ENCODE data around the gene PARN.
A peak's percentile ranks its signal among the peaks of the same experiment; 100 is the strongest.
"Not testable (repeated sequence)": the region's sequence is repeated elsewhere in the genome, so short reads cannot be mapped to it uniquely, and the experiment has no call there.

PARN gene, protein sequence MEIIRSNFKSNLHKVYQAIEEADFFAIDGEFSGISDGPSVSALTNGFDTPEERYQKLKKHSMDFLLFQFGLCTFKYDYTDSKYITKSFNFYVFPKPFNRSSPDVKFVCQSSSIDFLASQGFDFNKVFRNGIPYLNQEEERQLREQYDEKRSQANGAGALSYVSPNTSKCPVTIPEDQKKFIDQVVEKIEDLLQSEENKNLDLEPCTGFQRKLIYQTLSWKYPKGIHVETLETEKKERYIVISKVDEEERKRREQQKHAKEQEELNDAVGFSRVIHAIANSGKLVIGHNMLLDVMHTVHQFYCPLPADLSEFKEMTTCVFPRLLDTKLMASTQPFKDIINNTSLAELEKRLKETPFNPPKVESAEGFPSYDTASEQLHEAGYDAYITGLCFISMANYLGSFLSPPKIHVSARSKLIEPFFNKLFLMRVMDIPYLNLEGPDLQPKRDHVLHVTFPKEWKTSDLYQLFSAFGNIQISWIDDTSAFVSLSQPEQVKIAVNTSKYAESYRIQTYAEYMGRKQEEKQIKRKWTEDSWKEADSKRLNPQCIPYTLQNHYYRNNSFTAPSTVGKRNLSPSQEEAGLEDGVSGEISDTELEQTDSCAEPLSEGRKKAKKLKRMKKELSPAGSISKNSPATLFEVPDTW

GRCh38 chr16:14629919-14630619, at the start of gene PARN:
Gene PARN (minus strand): TSS chr16:14630260. CDS start chr16:14630125, 135 bp downstream.
- peak; percentile 79 for DNase-seq (ENCODE audit: low read depth)

- no peak for DNase-seq (ENCODE audit: low read depth)
These were observed 48.9 kb upstream of the PARN start for GRCh38 chr16:14678748-14679497.

- no peak for DNase-seq (ENCODE audit: low read depth)
These were observed 47.6 kb upstream of the PARN start for GRCh38 chr16:14677627-14678026.

DNA sequence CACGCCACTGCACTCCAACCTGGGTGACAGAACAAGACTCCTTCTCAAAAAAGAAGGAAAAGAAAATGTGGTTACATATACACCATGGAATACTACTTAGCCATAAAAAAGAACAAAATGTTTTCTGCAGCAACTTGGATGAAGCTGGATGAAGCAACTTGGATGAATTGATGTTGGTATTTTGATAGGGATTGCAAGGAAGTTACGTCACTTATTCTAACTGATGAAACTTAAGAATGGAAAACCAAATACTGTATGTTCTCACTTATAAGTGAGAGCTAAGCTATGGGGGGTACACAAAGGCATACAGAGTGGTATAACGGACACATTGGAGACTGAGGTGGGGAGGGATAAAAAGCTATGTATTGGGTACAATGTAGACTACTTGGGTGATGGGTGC, 46.6 kb upstream of the PARN start:
- DNase-seq (ENCODE audit: low read depth) = no peak

DNA sequence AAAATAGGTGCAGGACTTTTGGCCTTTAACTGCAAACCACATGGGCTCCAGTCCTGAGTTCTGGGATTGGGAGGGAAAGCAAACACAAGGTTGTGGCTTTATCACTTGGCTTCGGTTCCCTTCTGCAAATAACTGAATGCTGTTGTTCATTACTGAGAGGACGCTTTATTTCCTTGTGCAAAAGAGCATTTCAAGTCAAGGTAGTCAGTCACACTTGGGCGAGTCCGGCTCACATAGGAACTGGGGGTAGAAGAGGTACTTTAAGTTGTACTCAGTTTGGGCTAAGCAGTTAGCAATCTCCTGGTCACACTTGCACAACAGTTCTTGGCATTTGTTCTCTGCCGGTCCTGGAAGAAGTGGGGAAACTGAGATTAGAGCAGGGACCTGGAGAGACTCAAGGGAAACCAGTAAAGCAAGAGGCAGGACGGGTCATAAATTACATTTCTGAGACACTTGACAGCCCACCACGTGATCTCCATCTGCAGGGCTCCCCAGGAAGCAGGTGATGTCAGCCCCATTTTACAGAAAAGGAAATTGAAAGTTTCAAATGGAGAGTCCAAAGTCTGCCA, 42.4 kb upstream of the PARN start:
- DNase-seq (ENCODE audit: low read depth) = no peak

DNA sequence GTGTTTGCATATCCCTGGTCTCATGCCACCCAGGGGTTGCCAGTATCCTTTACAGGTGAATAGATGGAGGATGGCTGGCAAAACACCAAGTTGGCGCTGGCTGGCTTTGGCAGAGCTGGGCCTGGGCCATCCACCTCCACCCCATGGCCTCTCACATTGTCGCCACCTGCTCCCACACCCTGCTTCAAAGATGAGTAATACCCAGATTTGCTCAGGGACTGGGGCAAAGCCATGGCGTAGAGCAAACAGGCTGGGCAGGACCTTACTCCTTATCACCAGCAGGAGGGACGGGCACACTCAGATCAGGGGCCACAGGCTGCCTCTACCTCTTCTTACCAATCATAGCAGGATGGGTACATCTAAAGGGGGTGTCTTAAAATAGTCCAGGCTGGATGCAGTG, 39.7 kb upstream of the PARN start:
- no peak for DNase-seq (ENCODE audit: low read depth)

GRCh38 chr16:14668556-14669223, 38.6 kb upstream of the PARN start:
- DNase-seq (ENCODE audit: low read depth) = no peak

DNA sequence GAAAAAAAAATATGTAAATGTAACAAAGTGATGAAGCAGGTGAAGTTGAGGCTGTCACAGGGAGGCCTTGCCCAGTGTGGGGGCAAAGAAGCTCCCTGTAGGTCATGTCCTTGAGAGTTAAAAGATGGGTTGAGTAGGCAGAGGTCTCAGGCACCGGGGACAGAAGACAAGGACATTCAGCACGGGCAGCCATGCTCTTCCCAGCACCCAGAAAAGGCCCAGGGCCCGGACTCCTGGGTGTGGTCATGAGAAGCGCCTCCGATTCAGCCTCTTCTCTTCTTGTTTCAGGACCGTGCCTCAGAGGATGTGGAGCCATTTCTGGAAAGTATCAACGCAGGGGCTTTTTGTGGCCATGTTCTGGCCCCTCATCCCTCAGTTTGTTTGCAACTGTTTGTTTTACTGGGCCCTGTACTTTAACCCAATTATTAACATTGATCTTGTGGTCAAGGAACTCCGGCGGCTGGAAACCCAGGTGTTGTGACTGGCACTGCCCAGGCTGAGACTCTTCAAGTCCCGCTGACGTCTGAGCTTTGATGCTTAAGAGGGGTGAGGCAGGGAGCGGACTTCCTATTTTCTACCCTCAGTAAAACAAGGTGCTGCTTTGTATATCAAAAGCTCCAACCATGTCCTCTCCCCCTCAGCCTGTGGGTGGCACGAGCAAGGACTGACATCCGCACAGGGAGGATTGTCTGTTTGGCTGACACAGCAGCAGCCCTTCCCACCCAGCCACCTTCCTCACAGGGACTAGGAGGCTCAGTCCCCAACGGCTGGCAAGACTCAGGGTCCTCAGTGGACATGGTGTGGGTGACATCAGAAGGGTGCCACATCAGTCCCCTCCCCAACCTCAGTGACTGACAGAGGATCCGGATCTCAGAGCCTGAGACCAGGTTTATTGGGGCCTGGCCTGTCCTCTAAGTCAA, 37.5 kb upstream of the PARN start:
- DNase-seq (ENCODE audit: low read depth) = no peak

- no peak for DNase-seq (ENCODE audit: low read depth)
These were observed 28.0 kb upstream of the PARN start for GRCh38 chr16:14658063-14658462.

GRCh38 chr16:14652726-14653125, 22.7 kb upstream of the PARN start:
- DNase-seq (ENCODE audit: low read depth) = no peak

GRCh38 chr16:14650629-14651028, 20.6 kb upstream of the PARN start:
- no peak for DNase-seq (ENCODE audit: low read depth)

DNA sequence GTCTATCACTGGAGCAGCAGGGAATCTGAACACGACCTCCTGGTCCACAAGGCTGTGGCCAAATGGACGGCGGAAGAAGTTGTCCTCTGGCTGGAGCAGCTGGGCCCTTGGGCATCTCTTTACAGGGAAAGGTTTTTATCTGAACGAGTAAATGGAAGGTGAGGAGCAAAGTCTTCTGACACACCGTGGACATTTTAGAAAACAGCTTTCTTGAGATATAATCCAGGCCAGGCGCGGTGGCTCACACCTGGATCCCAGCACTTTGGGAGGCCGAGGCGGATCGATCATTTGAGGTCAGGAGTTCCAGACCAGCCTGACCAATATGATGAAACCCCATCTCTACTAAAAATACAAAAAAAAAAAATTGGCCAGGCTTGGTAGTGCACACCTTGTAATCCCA, 19.8 kb upstream of the PARN start:
- no peak for DNase-seq (ENCODE audit: low read depth)

GRCh38 chr16:14641926-14642325, 11.9 kb upstream of the PARN start:
- DNase-seq (ENCODE audit: low read depth) = no peak

- no peak for DNase-seq (ENCODE audit: low read depth)
These were observed 11.1 kb upstream of the PARN start for GRCh38 chr16:14641206-14641605.

DNA sequence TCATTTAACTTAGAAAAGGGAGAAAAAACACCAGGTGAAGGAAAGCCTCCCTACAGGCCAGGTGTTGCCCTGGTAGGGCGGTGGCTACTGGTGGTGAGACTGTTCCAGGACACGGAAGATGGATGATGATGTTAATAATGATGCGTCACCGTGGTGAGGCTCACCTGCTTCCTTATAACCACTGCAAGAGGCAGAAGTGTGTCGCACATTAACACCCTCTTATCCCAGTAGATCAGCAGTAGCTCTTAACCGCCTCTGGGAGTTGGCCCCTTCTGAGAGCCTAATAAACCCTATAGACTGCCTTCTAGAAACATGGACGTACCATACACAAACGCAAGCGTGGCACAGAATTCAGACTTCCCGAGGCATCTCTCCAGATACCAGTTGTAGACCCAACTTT, 10.5 kb upstream of the PARN start:
- no peak for DNase-seq (ENCODE audit: low read depth)

- not testable (repeated sequence) for DNase-seq (ENCODE audit: low read depth)
These were observed 6.8 kb upstream of the PARN start for GRCh38 chr16:14636951-14637240.

DNA sequence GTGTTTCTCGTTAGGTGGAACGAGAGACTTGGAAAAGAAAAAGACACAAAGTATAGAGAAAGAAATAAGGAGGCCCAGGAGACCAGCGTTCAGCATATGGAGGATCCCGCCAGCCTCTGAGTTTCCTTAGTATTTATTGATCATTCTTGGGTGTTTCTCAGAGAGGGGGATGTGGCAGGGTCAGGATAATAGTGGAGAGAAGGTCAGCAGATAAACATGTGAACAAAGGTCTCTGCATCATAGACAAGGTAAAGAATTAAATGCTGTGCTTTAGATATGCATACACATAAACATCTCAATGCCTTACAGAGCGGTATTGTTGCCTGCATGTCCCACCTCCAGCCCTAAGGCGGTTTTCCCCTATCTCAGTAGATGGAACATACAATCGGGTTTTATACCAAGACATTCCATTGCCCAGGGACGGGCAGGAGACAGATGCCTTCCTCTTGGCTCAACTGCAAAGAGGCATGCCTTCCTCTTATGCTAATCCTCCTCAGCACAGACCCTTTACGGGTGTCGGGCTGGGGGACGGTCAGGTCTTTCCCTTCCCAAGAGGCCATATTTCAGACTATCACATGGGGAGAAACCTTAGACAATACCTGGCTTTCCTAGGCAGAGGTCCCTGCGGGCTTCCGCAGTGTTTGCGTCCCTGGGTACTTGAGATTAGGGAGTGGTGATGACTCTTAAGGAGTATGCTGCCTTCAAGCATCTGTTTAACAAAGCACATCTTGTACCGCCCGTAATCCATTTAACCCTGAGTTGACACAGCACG, 6.3 kb upstream of the PARN start:
- DNase-seq (ENCODE audit: low read depth) = not testable (repeated sequence)

GRCh38 chr16:14635395-14636165, 5.5 kb upstream of the PARN start:
- DNase-seq (ENCODE audit: low read depth) = no peak

- no peak for DNase-seq (ENCODE audit: low read depth)
These were observed 4.3 kb upstream of the PARN start for GRCh38 chr16:14634389-14634725.

Data from GM04503 (cell line).